Eye (tissue), 1 donor: Measurements from ENCODE around the gene FOXP4.

Source experiments
- DNase-seq: peaks from one replicate; pipeline ENCODE4 v3.0.0-alpha.2; 2015

FOXP4 gene

GRCh38 chr6:41635365-41635764 is 89.2 kb downstream of the FOXP4 start:
- DNase-seq: no peak

- DNase-seq: no peak
These were observed 90.6 kb downstream of the FOXP4 start for GRCh38 chr6:41636833-41637193.

- no peak for DNase-seq
These were observed 91.2 kb downstream of the FOXP4 start for GRCh38 chr6:41637194-41638001.

GRCh38 chr6:41638002-41638934 is 92.1 kb downstream of the FOXP4 start, which contains the start of gene MDFI:
Gene MDFI, plus strand, starts transcription at chr6:41638468. Its CDS starts 282 bp downstream, at chr6:41638750.
- DNase-seq: peak; percentile 82

GRCh38 chr6:41638935-41639808 is 93.0 kb downstream of the FOXP4 start:
- peak; percentile 82 for DNase-seq

- DNase-seq: peak; percentile 78
These were observed 93.7 kb downstream of the FOXP4 start for GRCh38 chr6:41639809-41640371.

GRCh38 chr6:41640426-41640825 is 94.2 kb downstream of the FOXP4 start:
- no peak for DNase-seq

- DNase-seq: no peak
These were observed 95.3 kb downstream of the FOXP4 start for GRCh38 chr6:41641352-41641925.

GRCh38 chr6:41642090-41642959 is 96.1 kb downstream of the FOXP4 start:
- no peak for DNase-seq

- DNase-seq: no peak
These were observed 97.0 kb downstream of the FOXP4 start for GRCh38 chr6:41642960-41643898.

GRCh38 chr6:41643899-41644269 is 97.7 kb downstream of the FOXP4 start:
- DNase-seq: no peak

- DNase-seq: peak; percentile 63
These were observed 98.2 kb downstream of the FOXP4 start for GRCh38 chr6:41644297-41644879.

- DNase-seq: no peak
These were observed 98.9 kb downstream of the FOXP4 start for GRCh38 chr6:41645007-41645618.

GRCh38 chr6:41646026-41646795 is 100.0 kb downstream of the FOXP4 start:
- no peak for DNase-seq

GRCh38 chr6:41647061-41647511 is 100.9 kb downstream of the FOXP4 start:
- DNase-seq: no peak

- DNase-seq: no peak
These were observed 101.9 kb downstream of the FOXP4 start for GRCh38 chr6:41648070-41648585.

- DNase-seq: peak; percentile 58
These were observed 102.7 kb downstream of the FOXP4 start for GRCh38 chr6:41648921-41649320.

GRCh38 chr6:41649596-41649995 is 103.4 kb downstream of the FOXP4 start:
- no peak for DNase-seq
